ENCODE measurements around the gene FOXN3. TPM values are rescaled to one million over a fixed set of nuclear protein-coding genes. Genes with fewer than 3 reads are reported as not detected.
A peak's percentile ranks its signal among the peaks of the same experiment; 100 is the strongest.

Gene FOXN3
- total and polyA plus RNA-seq, 2 donors (not counting 1 experiment from before 2014, with no cell fraction given), result 27.9 to 33.3 TPM

DNA sequence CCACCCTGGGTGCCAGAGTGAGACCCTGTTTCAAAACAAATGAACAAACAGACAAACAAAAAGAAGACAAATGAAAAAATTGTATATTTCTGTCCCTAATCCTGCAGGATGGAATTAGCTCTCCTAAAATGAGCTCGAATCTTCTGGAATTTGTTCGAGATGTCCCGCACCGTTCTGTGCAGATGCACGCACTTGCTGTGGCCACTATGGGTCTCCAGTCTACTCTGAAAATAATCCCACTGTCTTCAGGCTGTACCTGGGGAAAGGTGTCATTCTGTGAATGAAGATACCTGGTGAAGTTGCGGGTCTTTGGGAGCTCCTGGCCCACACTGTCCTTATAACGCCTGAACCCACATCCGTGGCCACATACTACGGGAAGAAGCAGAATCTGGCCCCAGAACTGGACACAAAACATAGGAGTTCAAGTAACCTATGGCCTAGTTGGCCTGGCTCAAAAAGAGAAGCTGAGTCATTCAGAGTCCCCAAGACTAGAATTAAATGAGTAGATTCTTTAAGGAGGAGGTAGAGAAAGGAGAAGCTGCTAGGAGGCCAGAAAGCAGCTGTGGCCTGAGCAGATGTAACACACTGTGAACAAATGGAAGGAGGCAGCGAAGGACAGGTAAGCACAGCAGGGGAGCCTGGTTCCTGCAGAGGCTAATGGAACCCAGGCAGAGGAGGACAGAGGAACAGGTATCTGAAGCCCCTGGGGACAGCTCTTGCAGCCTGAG lies 108.6 kb downstream of the FOXN3 start:
- Histone ChIP-seq H3K27me3 (ENCODE audit: control insufficient read depth, insufficient read depth, low read length) (no peaks in the 10 kb centered on the region), H3K27ac (ENCODE audit: insufficient read depth, low read length) (no peak overlapping the region), H4K20me1 (ENCODE audit: control insufficient read depth, extremely low read depth, insufficient read depth, low read length) (no peaks in the 10 kb centered on the region), H3K4me3 (replicated peaks in 1 of 4; ENCODE audit: control extremely low read depth in 1 of 4, insufficient read depth in 1 of 4, low read depth in 3 of 4, low read length in 4 of 4) (no peak overlapping the region), H3K9me3 (ENCODE audit: control insufficient read depth, insufficient read depth, low read depth, low read length) (no peaks in the 10 kb centered on the region), H3K79me2 (ENCODE audit: control insufficient read depth, insufficient read depth, low read length) (no peaks in the 10 kb centered on the region), H3K4me1 (ENCODE audit: control insufficient read depth, extremely low read depth, insufficient read depth, low read length) (peaks cover 20% of the 10 kb centered on the region), H2AFZ (ENCODE audit: low read length) (no peak overlapping the region), H3K9ac (ENCODE audit: insufficient read depth, low read length) (no peak overlapping the region), H3K4me2 (ENCODE audit: extremely low read depth, insufficient read depth, low read length) (no peak overlapping the region), H3K36me3 (ENCODE audit: control insufficient read depth, insufficient read depth, low read length) (no peaks in the 10 kb centered on the region)
- no peak for TF ChIP-seq EZH2 (IDR thresholded peaks at IDR 0.05; ENCODE audit: low read length, missing control alignments)
- TF ChIP-seq, protein P1, sequence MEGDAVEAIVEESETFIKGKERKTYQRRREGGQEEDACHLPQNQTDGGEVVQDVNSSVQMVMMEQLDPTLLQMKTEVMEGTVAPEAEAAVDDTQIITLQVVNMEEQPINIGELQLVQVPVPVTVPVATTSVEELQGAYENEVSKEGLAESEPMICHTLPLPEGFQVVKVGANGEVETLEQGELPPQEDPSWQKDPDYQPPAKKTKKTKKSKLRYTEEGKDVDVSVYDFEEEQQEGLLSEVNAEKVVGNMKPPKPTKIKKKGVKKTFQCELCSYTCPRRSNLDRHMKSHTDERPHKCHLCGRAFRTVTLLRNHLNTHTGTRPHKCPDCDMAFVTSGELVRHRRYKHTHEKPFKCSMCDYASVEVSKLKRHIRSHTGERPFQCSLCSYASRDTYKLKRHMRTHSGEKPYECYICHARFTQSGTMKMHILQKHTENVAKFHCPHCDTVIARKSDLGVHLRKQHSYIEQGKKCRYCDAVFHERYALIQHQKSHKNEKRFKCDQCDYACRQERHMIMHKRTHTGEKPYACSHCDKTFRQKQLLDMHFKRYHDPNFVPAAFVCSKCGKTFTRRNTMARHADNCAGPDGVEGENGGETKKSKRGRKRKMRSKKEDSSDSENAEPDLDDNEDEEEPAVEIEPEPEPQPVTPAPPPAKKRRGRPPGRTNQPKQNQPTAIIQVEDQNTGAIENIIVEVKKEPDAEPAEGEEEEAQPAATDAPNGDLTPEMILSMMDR (conservative IDR thresholded peaks at IDR 0.05 in 1 of 2, IDR thresholded peaks at IDR 0.05 in 1 of 2; ENCODE audit: low read depth in 1 of 2, low read length in 2 of 2), result no peak
- peak; percentile 26 to 39 for DNase-seq (ENCODE audit: low read depth in 2 of 2)

GRCh38 chr14:89307409-89307808 lies 109.6 kb downstream of the FOXN3 start:
- Histone ChIP-seq H3K4me1 (ENCODE audit: control insufficient read depth, extremely low read depth, insufficient read depth, low read length) (peaks cover 27% of the 10 kb centered on the region), H4K20me1 (ENCODE audit: control insufficient read depth, extremely low read depth, insufficient read depth, low read length) (no peaks in the 10 kb centered on the region), H3K36me3 (ENCODE audit: control insufficient read depth, insufficient read depth, low read length) (no peaks in the 10 kb centered on the region), H3K79me2 (ENCODE audit: control insufficient read depth, insufficient read depth, low read length) (no peaks in the 10 kb centered on the region), H3K4me2 (ENCODE audit: extremely low read depth, insufficient read depth, low read length) (no peak overlapping the region), H3K27ac (ENCODE audit: insufficient read depth, low read length) (no peak overlapping the region), H3K27me3 (ENCODE audit: control insufficient read depth, insufficient read depth, low read length) (no peaks in the 10 kb centered on the region), H3K9me3 (ENCODE audit: control insufficient read depth, insufficient read depth, low read depth, low read length) (no peaks in the 10 kb centered on the region), H2AFZ (ENCODE audit: low read length) (no peak overlapping the region), H3K4me3 (replicated peaks in 1 of 4; ENCODE audit: control extremely low read depth in 1 of 4, insufficient read depth in 1 of 4, low read depth in 3 of 4, low read length in 4 of 4) (no peak overlapping the region), H3K9ac (ENCODE audit: insufficient read depth, low read length) (no peak overlapping the region)
- DNase-seq (ENCODE audit: low read depth in 2 of 2), result no peak
- TF ChIP-seq, protein P1 (conservative IDR thresholded peaks at IDR 0.05 in 1 of 2, IDR thresholded peaks at IDR 0.05 in 1 of 2; ENCODE audit: low read depth in 1 of 2, low read length in 2 of 2), result no peak
- TF ChIP-seq EZH2 (IDR thresholded peaks at IDR 0.05; ENCODE audit: low read length, missing control alignments), result no peak

GRCh38 chr14:89304972-89305703 lies 111.9 kb downstream of the FOXN3 start:
- H3K27ac ChIP-seq (ENCODE audit: insufficient read depth, low read length), result peak overlapping the region; percentile 99
- peak overlapping the region in 3 of 4 experiments; percentile 4 to 21 (median 19) for H3K4me3 ChIP-seq (replicated peaks in 1 of 4; ENCODE audit: control extremely low read depth in 1 of 4, insufficient read depth in 1 of 4, low read depth in 3 of 4, low read length in 4 of 4)
- H3K27me3 ChIP-seq (ENCODE audit: control insufficient read depth, insufficient read depth, low read length), result no peaks in the 10 kb centered on the region
- peak overlapping the region; percentile 66 for H3K9ac ChIP-seq (ENCODE audit: insufficient read depth, low read length)
- H4K20me1 ChIP-seq (ENCODE audit: control insufficient read depth, extremely low read depth, insufficient read depth, low read length), result no peaks in the 10 kb centered on the region
- H3K9me3 ChIP-seq (ENCODE audit: control insufficient read depth, insufficient read depth, low read depth, low read length), result no peaks in the 10 kb centered on the region
- H3K4me2 ChIP-seq (ENCODE audit: extremely low read depth, insufficient read depth, low read length), result peak overlapping the region; percentile 82
- peak; percentile 80 to 87 for DNase-seq (ENCODE audit: low read depth in 2 of 2)
- peak overlapping the region; percentile 69 for H2AFZ ChIP-seq (ENCODE audit: low read length)
- no peak for TF ChIP-seq EZH2 (IDR thresholded peaks at IDR 0.05; ENCODE audit: low read length, missing control alignments)
- TF ChIP-seq, protein P1 (conservative IDR thresholded peaks at IDR 0.05 in 1 of 2, IDR thresholded peaks at IDR 0.05 in 1 of 2; ENCODE audit: low read depth in 1 of 2, low read length in 2 of 2), result no peak
- peaks cover 27% of the 10 kb centered on the region for H3K4me1 ChIP-seq (ENCODE audit: control insufficient read depth, extremely low read depth, insufficient read depth, low read length)
- H3K79me2 ChIP-seq (ENCODE audit: control insufficient read depth, insufficient read depth, low read length), result no peaks in the 10 kb centered on the region
- no peaks in the 10 kb centered on the region for H3K36me3 ChIP-seq (ENCODE audit: control insufficient read depth, insufficient read depth, low read length)
